Muscle of arm (tissue), 14 donors: ENCODE data around the gene TMSB15B. TPM values are rescaled to one million over a fixed set of nuclear protein-coding genes. Genes with fewer than 3 reads are reported as not detected.
"Not testable (repeated sequence)": the region's sequence is repeated elsewhere in the genome, so short reads cannot be mapped to it uniquely, and the experiment has no call there.

Source experiments
- DNase-seq: peaks from one replicate; pipeline ENCODE4 v3.0.0-alpha.2; 2013
- long read RNA-seq, 11 donors: transcript quantifications; one replicate each; lab custom pipeline, GENCODE V29; 2026
- polyA plus RNA-seq, 12 donors: library from polyadenylated mRNA; unstranded; fragments of 120-200 nt; gene quantifications; one replicate each; pipeline ENCODE4 v1.2.1, GENCODE V29; 2013; ENCODE audit not compliant: insufficient read length in 12 of 12

Gene TMSB15B
- 10 to 100 TPM in 6 of 12 donors, 1 to 10 TPM in 5, not detected in 1; 4.7 to 29.7 (median 10.3) TPM for polyA plus RNA-seq
- long read RNA-seq, donor 1, partial matches to known transcripts, result 0 of 4 reads
- long read RNA-seq, donor 1, other reads (novel, unspliced or antisense), result 0 of 4 reads
- long read RNA-seq, donor 2, partial matches to known transcripts, result 0 of 9 reads
- long read RNA-seq, donor 2, other reads (novel, unspliced or antisense), result 7 of 9 reads
- long read RNA-seq, donor 3, partial matches to known transcripts, result 0 of 3 reads
- long read RNA-seq, donor 3, other reads (novel, unspliced or antisense), result 0 of 3 reads
- long read RNA-seq, donor 4, partial matches to known transcripts, result 0 of 1 reads
- long read RNA-seq, donor 4, other reads (novel, unspliced or antisense), result 0 of 1 reads
- long read RNA-seq, donor 5, transcript TMSB15B-204 (3 exons, 665 nt), result major isoform, 5 of 6 reads
- long read RNA-seq, donor 5, partial matches to known transcripts, result 0 of 6 reads
- long read RNA-seq, donor 5, other reads (novel, unspliced or antisense), result 0 of 6 reads
- long read RNA-seq, donor 6, partial matches to known transcripts, result 0 of 2 reads
- long read RNA-seq, donor 6, other reads (novel, unspliced or antisense), result 0 of 2 reads
- long read RNA-seq, donor 7, partial matches to known transcripts, result 0 of 1 reads
- long read RNA-seq, donor 7, other reads (novel, unspliced or antisense), result 0 of 1 reads
- long read RNA-seq, donor 8, partial matches to known transcripts, result 0 of 1 reads
- long read RNA-seq, donor 8, other reads (novel, unspliced or antisense), result 0 of 1 reads
- long read RNA-seq, donor 9, partial matches to known transcripts, result 0 of 1 reads
- long read RNA-seq, donor 9, other reads (novel, unspliced or antisense), result 0 of 1 reads
- long read RNA-seq, donor 10, partial matches to known transcripts, result 0 of 2 reads
- long read RNA-seq, donor 10, other reads (novel, unspliced or antisense), result 0 of 2 reads
- long read RNA-seq, donor 11, partial matches to known transcripts, result 0 of 3 reads
- long read RNA-seq, donor 11, other reads (novel, unspliced or antisense), result 0 of 3 reads

DNA sequence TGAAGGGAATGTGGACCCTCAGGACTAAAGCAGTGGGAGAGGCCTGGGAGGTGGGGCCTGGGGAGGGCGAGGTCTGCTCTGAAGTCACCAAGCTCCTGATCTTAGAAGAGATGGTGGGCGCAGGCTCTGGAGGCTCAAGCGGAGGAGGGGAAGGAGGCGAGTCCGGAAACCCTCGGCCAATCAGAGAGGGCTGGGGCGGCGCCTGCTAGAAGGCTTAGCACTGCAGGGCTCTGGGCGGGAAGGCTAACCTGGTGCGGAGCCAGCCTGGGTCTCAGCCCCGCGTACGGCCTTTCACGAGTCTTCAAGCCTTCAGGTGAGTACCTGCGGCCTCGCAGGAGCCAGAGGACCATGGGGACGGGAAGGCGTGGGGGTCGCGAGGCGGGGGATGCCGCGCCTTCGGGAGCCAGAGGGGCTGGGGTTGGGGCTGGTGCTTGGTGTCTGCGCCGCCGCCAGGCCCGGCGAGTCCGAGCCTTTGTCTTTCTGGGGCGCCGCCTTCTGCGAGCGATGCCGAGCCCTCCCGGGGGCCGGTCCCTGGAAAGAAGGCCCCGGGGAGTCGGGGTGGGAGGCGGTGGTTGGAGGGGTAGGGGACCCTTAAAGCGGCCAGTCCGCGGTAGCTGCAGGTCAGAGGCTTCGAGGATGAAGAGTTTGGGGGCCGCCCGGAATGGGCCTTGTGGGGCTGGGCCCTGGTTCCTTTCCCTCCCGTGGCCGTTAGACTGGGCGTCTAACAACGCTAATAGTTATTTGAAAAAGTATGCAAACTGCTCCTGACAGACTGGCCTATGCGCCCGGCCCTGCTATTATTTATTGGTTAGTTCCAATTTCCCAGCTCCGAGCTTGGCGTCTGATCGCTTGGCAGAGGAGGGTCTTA is at the start of gene TMSB15B:
TMSB15B (plus strand) TSS at position 217 of the 868 bp plus-strand sequence.
- DNase-seq, result not testable (repeated sequence)

DNA sequence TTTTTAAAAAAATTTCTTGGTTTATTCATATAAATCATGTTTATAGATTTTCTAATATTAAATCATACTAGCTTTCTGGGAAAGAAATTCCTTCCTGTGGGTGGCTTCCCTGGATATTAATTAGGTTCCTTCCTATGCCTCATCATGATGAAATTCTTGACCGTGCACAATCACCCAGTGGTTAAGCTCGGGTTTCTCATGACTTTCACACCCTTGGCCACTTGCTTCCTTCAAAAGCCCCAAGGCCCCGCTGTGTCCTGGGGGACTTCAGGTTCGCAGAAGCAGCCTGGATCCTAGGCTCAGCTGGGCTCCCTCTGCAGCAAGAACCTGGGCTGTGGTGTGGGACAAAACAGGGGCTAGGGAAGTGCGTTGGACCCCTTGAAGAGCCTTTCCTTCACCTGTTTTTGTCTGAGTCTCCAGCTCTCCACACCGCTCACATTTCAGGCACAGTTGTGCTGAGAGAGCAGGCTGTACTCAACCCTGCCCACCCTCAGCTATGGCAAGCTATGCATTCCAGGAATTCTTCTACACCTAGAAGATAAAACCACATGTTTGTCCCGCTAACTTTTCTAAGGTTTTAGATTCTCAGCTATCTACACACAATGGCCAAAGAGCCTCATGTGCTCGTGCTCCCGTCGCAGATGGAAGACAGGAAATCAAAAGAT is 48.9 kb upstream of the TMSB15B start:
- DNase-seq, result no peak

DNA sequence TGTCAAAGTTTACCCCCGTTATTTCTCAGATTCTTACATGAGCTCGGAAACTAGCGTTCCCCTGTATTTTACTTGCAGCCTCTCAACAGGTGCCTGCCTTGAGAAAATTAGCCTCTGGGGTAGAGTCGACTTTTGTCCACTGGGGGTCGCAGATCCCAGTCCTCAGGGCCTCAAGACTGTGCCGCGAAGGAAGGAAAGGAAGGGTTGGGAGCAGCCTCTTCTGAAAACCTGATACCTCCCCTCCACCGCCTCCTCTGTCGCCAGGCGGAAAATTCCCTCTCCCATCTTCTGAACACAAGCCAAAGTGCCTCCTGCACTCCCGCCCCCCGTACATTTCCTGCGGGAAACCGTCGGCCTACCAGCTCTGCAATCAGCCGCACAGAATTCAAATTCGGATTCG is 44.4 kb upstream of the TMSB15B start:
- peak; percentile 55 for DNase-seq

DNA sequence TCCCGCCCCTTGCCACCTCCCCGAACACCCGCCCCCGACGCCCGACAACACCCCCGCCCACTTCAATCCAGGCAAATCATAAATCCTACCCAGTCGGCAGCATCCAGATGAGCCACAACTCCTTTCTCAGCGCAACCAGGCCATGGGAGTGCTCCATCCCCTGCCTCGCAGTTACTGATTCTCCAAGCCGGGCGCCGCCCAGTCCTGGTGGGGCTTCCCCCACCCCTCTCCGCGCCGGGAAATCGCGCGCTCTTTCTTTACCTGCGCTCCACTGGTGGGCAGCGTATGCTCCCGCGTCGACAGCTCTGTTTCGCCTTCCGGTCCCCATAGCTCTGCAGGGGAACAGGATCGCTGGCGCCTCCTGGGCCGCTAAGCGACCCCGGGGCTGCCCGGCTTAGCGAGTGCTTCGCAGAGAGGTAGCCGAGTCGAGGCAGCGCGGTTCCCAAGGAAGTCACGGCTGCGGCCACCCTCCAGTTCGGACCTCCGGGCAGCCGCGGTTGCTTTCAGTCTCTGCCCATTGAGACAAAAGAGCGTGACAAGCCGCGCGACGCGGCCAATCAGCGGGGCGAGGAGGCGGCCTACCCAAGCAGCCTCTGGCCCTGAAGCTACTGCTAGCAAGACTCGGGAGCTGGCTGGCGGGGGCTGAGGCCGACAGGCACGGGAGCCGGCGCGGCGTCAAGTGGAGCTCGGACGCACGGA is 43.7 kb upstream of the TMSB15B start:
- peak; percentile 69 for DNase-seq

DNA sequence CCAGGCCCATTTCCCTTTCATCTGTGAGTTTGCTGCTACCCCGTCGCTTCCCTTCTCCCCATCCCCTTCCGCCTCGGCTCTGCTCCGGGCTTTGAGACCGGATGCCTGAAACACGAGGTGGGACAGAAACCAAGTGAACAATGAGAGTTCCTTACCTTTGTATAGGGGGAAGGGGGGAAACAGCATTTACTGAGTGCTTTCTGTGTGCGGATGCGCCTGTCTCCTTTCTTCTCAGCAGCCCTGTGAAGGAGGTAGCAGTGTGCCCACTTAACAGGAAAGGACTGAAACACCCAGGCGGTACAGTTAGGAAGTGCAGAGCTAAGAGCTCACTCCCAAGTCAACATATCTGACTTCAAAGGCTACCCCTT is 43.2 kb upstream of the TMSB15B start:
- no peak for DNase-seq

DNA sequence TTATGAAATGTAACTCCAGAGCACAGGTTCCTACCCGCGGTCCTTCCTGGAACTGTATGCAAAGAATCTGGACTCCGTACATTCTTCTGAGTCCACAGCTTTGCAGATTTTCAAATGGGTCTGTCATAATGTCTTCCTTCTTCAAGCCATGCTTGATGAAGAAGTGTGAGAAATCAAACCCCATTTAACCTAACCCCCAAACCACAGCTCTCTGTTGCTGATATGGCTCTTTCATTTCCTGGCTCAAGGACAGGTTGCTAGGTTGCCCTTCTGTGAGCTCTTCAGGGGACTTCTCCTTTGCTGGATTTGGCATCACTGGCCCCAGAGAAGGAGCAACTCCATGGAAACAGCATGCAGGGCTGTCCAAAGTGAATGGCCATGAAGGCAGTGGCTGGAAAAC is 41.9 kb upstream of the TMSB15B start:
- not testable (repeated sequence) for DNase-seq

DNA sequence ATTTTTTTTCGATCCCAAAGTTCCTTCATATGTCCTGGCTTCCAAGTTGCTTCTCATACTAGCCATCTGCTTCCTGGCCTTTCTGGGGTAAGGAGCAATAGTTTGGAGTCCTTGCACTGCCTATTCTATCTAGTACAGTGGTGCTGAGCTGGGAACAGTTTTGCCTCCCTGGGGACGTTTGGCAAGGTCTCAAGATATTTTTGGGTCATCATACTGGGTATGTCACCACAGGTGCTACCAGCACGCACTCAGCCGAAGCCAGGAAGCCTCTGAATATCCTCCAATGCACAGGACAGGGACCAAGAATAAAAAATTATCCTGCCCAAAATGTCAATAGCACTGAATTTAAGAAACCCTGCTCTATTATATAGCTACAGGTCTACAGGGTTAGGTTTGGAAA is 35.4 kb upstream of the TMSB15B start:
- DNase-seq, result no peak

DNA sequence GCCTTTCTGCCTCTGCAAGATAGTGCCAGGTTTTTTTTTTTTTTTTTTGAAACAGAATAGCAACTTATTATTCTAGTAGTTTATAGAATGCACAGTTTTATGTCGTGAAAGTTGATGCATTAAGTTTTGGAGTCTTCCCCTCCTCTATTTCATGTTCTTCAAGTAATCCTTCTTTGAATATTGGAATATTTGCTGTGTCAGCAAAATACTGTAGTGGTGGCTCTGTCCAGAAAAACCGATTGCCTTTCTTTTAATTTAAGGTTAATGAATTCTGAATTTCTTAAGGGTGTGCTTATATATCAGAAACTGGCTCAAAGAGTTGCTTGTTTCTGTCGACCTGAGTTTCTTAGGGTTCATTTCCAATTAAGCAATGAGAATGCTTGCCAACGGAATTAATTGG is 34.8 kb upstream of the TMSB15B start:
- no peak for DNase-seq

DNA sequence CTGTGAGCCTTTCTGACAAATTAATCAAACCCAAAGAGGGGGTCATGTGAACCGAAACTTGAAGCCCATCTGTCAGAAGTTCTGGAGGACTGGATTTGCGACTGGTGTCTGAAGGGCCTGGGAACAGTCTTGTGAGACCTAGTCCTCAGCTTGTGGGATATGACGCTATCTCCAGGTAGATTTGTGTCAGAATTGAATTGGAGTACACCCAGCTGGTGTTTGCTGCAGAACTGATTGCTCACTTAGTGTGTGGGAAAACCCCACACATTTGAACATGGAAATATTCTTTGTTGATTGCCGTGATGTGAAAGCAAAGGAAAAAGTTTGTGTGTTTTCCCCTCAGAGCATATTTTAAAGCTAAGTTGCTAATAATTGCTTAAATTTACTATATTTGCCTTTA is 30.3 kb upstream of the TMSB15B start:
- DNase-seq, result no peak

DNA sequence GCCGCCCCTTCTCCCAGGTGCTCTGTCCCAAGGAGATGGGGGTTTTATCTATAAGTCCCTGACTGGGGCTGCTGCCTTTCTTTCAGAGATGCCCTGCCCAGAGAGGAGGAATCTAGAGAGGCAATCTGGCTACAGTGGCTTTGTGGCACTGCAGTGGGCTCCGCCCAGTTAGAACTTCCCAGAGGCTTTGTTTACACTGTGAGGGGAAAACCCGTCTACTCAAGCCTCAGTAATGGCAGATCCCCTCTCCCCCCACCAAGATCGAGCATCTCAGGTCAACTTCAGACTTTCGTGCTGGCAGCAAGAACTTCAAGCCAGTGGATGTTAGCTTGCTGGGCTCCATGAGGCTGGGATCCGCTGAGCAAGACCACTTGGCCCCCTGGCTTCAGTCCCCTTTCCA is 22.2 kb upstream of the TMSB15B start:
- DNase-seq, result not testable (repeated sequence)

DNA sequence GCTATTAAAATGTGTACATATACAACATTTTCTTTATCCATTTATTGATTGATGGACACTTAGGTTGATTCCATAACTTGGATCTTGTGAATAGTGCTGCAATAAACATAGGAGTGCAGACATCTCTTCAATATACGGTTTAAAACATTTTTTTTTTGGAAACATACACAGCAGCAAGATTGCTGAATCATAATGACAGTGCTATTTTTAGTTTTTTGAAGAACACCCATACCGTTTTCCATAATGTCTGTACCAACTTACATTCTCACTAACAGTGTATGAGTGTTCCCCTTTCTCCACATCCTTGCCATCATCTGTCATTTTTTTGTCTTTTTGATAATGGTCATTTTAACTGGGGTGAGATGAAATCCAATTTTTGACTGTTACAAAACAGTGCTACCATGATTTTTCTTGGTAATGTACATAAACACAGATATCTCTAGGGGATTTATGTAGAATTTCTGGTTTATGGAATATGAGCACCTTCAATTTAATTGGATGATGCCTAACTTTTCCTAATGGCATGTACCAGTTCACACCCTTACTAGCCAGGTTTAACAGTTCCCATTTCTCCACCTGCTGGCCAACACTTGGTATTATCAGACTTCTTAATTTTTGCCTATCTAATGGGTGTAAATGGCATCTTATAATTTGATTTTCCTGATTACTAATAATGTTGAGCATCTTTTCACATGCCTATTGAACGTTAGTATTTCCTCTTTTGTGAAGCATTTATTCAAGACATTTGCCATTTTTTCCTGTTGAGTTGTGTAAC is 21.0 kb upstream of the TMSB15B start:
- DNase-seq, result peak; percentile 10

DNA sequence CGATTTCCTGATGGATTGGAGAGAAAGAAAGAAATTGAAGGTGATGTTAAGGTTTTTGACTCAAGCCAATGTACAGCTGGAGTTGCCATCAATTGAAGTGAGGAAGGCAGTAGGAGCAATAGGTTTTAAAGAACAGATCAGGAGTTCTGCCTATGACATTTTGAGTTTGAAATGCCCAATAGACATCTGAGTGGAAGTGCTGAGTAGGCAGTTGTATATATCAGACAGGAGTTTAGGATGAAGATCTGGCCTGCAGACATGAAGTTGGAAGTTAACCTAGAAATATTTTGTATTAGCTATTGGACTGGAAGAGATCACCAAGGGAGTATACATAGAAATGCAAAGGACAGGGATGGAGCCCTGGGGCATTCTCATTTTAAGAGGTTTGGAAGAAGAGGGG is 12.9 kb upstream of the TMSB15B start:
- DNase-seq, result no peak

DNA sequence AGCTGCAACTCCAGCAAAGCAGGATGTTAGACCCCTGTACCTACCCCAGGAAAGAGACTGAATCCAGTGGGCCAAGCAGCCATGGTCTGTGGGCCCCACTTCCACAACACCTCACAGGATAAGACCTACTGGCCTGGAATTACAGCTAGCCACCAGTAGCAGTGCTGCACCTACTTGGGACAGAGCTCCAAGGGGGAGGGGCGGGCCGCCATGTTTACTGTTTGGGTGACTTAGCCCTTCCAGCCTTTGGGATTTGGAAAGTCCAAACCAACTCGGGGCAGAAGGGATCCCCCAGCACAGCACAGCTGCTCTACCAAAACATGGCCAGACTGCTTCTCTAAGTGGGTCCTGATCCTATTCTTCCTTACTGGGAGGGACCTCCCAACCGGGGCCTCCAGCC is 9.1 kb upstream of the TMSB15B start:
- no peak for DNase-seq

DNA sequence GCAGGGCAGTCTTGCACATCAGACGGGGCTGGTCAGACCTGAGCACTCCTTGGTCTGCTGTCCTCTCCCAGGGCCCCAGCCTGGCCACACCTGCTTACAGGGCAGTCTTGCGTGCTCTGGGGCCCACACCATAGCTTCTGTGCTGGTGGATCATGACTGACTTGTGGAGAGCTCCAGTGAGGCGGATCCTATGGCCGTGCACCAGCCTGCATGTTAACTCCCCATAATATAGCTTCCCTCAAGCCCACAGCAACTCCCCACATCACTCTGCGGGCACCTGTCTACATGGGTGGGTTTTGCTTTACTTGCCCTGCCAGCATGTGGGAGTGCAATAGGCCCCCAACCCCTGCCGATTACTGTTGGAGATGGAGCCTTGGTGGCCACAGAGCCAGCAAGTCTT is 8.2 kb upstream of the TMSB15B start:
- no peak for DNase-seq

DNA sequence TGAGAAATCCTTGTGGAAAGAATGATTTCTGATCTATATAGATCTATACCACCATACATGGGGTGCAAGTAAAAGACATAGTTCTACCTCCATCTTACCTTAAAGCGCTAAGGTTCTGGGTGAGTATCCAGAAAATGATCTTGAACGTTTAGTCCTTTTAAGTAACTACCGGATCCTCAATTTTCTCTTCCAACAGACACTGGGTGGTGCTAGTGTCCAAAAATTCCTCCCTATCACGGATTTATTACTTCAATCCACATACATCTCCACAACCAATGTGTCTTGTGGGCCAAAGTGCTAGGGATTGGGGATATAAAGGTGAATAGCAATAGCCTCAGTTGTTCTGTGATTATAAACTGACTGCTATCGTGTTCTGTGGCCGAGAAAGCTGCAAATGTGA is 1.8 kb upstream of the TMSB15B start:
- DNase-seq, result not testable (repeated sequence)

DNA sequence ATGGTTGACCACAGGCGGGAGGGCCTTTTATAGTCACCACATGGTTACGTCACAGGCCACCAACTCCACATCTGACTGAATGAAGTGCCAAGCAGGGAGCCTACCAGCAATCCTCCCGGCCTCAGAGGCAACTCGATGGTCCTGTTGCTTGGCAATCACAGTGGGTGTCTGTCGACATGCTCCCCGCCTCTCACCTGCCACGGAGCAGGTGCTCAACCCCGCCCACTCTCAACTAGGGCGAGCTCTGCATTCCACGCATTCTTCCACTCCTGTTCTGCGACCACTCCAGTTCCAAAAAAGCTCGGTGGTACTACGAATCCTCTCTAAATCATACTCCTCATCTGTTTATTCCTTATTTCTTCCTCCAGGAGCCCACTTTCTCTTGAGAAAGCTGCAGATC is 21.1 kb downstream of the TMSB15B start:
- not testable (repeated sequence) for DNase-seq

DNA sequence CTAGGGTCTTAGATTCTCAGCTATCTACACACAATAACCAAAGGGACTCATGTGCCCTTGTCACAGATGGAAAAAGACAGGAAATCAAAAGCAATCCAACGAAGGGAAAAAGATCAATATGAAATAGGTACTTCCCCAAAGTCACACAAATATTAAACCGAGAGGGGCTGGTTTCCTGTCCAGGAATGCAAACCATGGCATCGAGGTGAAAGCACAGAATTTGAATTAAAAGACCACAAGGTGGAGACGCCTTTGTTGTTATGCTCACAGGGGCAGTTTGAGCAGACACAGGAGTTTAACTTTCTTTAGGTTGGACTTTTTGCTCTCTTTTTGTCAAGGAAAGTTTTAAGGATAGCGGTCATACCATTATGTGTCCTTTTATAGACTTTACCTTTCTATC is 36.8 kb downstream of the TMSB15B start:
- no peak for DNase-seq

DNA sequence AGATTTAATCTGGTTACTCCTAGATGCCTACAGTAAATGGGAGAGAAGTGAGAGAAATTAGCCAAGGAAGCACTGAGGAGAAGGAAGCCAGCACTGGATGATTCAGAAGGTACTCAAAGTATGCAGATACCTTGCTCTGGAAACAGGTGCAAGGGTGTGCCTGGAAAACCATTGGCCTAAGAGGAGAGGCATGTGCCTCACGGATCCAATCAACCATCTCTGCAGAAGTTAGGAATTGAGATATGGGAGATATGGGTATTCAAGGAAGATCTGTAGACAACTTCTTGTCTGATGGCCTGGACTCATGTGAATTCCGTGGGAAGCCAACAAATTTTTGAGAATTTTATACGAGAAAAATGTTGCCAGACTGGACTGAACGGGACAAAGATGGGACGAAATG is 46.4 kb downstream of the TMSB15B start:
- DNase-seq, result no peak

DNA sequence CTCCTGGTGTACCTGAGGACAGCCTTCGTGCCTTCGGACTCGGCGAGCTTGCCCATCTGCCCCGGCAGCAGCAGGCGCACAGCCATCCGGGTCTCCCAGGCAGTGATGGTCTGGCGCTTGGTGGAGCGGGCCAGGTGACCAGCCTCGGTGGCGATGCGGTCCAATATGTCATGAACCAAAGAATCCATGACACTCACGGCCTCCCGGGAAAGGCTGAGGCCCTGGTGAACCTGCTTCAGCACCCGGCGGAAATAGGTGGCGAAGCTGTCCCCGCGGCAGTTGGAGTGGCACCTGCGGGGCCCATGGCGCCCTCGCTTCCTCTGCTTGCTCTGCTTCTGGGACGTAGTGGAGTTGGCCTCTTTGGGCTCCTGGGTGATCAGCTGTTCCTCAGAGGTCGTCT is 50.7 kb downstream of the TMSB15B start:
- DNase-seq, result no peak

DNA sequence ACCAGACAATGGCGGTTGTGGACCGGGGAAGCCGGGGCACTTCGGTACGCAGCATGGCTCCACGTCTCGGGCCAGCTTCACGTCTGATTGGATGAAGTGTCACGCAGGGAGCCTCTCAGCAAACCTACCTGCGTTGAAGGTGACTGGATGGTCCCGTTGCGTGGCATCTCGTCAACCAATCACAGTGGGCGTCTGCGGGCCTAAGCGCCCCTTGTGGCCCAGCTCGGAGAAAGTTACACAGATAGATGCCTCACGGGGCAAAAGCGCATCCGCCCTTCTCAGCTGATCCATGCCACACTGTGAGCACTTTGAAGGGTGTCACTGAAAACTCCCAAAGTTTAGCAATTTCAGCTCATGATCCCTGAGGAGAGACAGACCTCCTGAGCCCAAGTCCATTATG is 51.2 kb downstream of the TMSB15B start, which contains the start of gene H2BW1:
H2BW1 (minus strand) TSS at position 103 of the 400 bp plus-strand sequence. CDS start 132 bp downstream, outside the sequence.
- DNase-seq, result no peak
